Measurements from ENCODE around the gene RNF4.

DNA sequence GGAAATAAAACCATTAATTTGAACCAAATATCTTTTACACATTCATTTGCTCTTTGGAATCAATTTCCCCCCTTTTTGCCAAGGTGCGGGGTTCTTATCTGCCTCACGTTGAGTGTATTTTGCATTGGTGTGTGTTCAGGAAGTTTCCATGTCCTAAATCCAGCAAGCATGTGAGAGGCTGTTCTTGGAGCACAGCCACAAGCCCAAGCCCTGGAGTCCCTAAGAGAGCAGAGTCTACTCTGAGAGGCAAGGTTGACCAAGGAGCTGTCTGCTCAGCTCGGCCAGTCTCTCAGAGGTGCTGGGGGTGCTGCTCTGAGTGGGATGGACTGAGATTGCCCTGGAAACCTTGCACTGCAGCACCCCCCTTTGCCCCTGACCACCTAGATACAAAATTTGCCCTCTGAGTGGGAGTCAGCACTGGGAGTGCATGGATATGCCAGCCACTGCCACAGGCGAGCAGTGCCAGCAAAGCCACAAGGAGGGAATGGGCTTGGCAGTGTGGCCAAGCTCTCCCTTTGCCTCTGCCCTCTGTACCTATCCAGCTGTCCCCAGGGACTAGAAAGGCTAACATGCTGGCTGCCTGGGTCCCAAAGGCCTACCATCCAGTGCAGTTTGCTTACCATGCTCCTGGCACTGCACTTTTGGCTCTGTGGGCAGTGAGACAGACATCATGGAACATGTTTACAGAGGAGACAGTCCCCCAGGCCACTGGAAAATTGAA lies 47.1 kb downstream of the RNF4 start:
- TF ChIP-seq NFRKB (IDR thresholded peaks at IDR 0.05) (no peak), ARNT (IDR thresholded peaks at IDR 0.05) (no peak), SUZ12 (IDR thresholded peaks at IDR 0.05) (no peak), TARDBP (IDR thresholded peaks at IDR 0.05) (no peak), ZNF384 (IDR thresholded peaks at IDR 0.05) (no peak), ELF4 (IDR thresholded peaks at IDR 0.05) (no peak), FOXM1 (IDR thresholded peaks at IDR 0.05; ENCODE audit: borderline replicate concordance) (no peak), BHLHE40 (IDR thresholded peaks at IDR 0.05; ENCODE audit: borderline replicate concordance) (no peak), SP1 (IDR thresholded peaks at IDR 0.05) (no peak), CTBP1 (IDR thresholded peaks at IDR 0.05; ENCODE audit: borderline replicate concordance) (no peak), HDGF (IDR thresholded peaks at IDR 0.05; ENCODE audit: borderline replicate concordance) (no peak), LEF1 (IDR thresholded peaks at IDR 0.05; ENCODE audit: borderline replicate concordance) (no peak), FOXK2 (IDR thresholded peaks at IDR 0.05) (no peak)
- TF ChIP-seq, protein P1, sequence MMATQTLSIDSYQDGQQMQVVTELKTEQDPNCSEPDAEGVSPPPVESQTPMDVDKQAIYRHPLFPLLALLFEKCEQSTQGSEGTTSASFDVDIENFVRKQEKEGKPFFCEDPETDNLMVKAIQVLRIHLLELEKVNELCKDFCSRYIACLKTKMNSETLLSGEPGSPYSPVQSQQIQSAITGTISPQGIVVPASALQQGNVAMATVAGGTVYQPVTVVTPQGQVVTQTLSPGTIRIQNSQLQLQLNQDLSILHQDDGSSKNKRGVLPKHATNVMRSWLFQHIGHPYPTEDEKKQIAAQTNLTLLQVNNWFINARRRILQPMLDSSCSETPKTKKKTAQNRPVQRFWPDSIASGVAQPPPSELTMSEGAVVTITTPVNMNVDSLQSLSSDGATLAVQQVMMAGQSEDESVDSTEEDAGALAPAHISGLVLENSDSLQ (IDR thresholded peaks at IDR 0.05), result no peak
